ENCODE measurements around the gene NOP53.
"Not testable (repeated sequence)": the region's sequence is repeated elsewhere in the genome, so short reads cannot be mapped to it uniquely, and the experiment has no call there.

Gene NOP53

DNA sequence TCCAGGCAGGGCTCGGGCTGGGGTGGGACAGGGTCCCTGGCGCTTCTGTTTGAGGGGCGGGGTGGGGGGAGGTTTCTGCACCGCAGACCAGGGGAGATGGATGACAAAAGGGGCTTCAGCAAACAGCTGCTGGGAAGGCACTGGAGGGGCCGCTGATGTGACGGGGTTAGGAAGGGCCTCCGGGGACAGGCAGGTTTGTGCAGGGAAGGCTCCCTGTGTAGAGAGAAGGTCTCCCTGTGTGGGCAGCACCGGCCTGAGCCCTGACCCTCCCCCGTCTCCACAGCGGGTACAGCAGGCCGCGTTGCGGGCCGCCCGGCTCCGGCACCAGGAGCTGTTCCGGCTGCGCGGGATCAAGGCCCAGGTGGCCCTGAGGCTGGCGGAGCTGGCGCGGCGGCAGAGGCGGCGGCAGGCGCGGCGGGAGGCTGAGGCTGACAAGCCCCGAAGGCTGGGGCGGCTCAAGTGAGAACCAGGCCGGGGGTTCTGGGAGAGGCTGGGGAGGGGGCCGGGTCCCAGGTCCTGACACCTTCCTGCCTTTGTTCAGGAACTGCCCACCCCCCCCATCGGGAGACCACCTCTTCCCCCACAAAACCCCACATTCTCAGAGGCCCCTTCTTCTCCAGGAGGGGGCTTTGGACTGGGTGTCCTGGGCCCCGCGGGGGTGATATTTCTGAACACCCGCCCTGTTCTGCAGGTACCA lies 9.9 kb downstream of the NOP53 start:
- DNase-seq: no peak

DNA sequence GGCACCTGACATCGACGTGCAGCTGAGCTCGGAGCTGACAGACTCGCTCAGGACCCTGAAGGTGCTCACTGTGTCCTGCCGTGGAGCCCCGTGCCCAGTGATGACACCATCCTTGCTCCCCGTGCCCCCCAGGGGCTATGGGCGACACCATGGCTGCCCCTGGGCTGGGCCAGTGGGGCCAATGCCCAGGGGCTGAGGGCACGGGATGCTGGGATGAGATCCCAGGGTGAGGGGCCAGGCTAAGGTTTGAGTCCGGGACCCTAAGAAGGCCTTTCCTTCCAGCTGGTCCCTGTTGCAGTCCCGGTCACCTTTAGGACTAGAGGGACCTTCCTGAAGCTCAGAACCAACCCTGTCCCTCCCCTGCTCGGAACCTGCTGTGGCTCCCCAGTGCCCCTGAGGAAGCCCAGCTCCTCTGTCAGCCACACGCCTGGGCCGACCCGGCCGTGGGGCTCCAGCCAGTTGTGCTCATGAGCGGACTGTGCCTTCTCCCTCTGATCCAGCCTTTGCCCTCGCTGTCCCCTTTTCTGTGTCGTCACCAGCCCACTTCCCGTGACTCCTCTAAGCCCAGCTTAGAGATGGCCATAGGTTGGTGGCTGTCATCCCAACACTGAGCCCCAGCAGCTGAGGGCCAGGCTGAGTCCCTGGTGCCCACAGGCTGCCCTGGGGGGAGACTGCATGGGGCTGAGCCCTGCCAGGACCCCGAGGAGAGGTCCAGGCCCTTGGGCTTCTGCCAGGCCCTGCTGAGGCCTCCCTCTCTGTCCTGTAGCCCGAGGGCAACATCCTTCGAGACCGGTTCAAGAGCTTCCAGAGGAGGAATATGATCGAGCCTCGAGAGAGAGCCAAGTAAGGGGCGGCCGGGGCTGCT lies 10.6 kb downstream of the NOP53 start:
- no peak for DNase-seq

DNA sequence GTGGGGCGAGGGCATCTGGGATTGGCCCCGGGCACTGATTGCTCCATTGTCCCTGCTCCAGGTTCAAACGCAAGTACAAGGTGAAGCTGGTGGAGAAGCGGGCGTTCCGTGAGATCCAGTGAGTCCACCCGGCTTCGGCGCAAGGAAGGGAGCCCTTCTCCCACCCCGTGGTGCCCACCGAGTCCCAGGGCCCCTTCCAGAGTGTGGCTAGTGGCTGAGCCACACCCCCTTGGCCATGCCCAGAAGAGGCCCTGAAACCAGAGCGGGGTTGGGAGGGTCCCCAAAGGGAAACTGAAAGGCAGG lies 11.2 kb downstream of the NOP53 start:
- DNase-seq: no peak

DNA sequence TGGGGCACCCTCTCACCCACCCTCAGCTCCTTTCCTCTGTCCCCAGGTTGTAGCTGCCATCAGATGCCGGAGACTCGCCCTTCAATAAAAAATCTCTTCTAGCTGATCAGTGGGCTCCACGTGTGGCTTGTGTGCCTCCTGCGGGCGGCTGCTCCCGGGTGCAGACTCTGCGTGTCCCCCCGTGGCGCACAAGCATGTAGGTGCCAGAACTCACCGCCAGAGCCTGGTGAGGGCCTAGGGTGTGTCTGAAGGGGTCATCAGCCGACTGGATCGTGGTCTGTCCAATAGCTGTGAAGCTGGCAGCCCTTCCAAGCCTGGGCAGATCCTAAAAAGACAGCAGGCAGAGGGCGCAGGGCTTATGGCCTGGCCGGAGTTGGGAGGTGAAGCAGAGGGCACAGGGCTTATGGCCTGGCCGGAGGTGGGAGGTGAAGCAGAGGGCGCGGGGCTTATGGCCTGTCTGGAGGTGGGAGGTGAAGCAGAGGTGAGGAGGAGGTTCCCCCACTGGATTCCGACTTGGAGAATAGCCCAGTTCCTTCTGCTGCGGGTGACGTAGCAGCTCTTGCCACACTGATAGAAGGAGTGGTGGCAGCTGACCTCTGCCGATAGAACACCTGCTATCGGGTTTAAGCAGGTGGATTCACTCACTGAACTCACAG lies 11.7 kb downstream of the NOP53 start:
- DNase-seq: no peak

DNA sequence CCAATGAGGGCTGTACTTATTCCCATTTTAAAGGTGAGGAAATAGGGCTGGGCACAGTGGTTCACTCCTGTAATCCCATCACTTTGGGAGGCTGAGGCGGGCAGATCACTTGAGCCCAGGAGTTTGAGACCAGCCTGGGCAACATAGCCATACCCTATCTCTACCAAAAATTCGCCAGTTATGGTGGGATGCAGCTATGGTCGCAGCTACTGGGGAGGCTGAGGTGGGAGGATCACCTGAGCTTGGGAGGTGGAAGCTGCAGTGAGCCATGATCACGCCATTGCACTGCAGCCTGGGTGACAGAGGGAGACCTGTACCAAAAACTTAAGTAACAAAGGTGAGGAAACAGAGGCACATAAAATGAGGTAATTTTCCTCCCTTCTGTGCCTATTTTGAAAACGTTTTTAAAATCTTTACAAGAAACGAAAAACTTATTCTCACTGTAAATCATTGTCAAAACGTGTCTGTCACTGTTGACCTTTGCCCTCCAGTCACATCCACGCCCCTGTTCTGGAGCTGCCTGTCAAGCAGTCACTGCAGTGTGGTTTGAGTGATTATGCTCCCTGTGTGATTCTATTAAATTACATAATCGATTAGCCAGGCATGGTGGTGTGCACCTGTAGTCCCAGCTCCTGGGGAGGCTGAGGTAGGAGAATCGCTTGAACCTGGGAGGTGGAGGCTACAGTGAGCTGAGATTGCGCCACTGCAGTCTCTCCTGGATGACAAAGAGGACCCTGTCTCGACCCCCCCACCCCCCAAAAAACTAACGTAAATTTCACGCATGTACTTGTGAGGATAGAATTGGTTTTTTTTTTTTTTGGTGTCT lies 12.5 kb downstream of the NOP53 start:
- no peak for DNase-seq

DNA sequence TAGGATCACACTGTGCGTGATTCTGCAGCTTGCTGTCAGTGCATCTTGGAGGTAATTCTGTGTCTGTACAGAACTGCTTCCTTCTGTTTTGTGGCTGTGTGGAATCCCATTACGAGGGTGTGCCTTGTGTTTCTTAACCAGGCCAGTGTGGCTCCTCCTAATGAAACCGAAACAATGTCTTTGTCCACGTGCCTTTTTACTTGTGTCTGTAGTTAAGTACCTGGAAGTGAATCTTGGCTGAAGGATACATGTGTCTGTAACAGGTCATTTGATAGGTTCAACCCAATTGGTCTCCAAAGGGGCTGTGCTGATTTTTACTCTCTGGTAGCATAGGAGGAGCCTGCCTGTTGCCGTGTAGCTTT lies 13.1 kb downstream of the NOP53 start:
- DNase-seq: no peak

DNA sequence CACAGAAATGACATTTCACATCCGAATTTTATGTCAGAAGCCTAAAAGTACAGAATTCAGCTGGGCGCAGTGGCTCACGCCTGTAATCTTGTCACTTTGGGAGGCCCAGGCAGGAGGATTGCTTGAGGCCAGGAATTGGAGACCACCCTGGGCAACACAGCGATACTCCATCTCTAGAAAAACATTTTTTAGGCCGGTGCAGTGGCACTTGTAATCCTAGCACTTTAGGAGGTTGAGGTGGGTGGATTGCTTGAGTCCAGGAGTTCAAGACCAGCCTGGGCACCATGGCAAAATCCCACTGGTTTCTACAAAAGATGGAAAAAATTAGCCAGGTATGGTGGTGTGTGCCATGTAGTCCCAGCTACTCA lies 15.3 kb downstream of the NOP53 start:
- no peak for DNase-seq

DNA sequence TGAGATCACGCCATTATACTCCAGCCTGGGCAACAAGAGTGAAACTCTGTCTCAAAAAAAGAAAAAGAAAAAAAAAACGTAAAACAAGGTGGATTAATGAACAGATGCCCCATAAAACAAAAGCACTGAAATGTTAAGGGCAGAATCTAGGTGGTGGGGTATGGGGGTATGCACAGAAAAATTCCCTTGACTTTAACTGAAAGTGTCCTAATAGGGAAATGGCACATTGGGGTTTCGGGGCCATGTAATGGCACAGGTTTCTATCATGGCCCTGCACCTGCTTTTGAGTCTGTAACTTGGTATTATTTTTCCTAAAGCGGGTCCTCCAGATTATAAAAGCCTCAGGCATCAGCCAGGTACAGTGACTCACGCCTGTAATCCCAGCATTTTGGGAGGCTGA lies 16.2 kb downstream of the NOP53 start:
- no peak for DNase-seq

DNA sequence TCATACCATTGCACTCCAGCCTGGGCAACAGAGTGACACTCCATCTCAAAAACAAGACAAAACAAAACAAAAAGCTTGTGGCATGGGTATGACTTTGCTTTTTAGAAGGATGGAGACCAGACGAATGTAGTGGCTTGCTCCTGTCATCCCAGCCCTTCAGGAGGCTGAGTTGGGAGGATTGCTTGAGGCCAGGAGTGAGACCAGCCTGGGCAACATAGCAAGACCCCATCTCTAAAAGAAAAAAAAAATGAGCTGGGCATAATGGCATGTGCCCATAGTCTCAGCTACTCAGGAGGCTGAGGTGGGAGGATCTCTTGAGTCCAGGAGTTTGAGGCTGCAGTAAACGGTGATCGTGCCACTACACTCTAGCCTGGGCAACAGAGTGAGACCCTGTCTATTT lies 16.8 kb downstream of the NOP53 start:
- no peak for DNase-seq

GRCh38 chr19:47762615-47763308 lies 17.4 kb downstream of the NOP53 start:
- DNase-seq: no peak

GRCh38 chr19:47764705-47765104 lies 19.4 kb downstream of the NOP53 start:
- DNase-seq: not testable (repeated sequence)

DNA sequence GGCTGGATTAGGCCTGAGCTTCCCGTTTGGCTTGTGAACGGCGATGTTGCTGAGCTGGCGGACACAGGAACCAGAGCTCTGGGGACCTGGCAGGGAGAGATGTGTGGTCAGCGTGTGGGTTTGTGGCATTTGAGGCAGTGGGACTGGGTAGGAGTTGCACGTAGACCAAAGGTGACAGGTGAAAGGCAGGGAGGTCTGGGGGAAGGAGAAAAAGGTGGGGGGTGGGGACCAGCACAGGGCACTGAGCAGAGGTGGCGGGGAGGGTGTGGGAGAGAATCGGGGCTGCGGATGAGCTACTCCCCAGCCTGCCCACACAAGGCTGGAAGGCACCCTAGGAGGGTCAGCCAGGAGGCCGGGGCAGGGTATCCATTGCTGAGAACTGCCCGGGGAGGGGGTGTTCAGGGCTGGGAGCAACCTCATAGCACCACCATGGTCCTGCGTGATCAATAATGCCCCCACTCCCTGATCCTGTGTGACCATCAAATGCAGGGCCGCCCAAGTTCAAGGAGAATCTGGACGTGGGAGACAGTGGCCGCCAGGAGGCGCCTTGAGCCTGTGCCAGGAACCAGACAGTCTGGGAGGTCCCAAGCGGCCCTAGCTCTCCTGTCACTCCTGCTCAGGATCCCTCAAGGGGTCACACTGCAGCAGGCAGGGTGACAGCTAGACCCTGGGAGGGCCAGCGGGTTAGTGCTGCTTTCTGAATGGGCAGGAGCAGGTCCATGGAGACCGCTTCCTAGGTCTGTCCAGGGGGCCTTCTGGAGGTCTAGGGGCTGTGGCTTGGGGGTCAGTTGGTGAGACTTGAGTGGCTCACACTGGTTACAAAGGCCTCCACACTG lies 20.4 kb downstream of the NOP53 start:
- no peak for DNase-seq

DNA sequence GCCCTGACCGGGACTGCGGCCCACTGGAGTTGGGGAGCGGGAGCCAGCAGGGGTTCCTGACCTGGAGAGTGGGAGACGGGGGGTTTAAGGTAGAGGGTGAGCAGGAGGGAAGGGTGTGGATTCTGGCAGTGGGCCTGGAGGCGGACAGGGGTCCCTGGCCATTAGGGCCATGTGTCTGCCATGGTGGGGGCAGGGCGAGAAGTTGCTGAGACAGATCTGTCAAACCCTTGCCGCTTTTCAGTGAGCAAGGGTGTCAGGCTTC lies 20.9 kb downstream of the NOP53 start:
- DNase-seq: no peak

- no peak for DNase-seq
These were observed 21.3 kb downstream of the NOP53 start for GRCh38 chr19:47766670-47767069.

DNA sequence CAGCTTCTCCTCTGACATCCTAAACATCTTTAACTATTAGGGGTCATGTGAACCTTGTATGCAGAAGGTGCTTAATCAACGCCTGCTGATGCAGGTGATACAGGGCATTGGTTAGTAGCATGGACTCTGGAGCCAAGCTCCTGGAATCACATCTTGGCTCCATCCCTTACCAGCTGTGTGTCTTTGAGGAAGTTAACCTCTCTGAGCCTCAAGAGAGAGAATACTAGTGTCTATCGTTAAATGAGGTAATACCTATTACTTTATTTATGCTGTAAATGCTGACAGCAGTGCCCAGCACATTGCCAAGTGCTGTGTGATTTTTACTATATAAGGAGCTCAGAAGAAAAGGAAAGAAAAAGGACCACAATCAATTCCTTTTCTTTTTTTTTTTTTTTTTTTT lies 22.0 kb downstream of the NOP53 start:
- DNase-seq: no peak

DNA sequence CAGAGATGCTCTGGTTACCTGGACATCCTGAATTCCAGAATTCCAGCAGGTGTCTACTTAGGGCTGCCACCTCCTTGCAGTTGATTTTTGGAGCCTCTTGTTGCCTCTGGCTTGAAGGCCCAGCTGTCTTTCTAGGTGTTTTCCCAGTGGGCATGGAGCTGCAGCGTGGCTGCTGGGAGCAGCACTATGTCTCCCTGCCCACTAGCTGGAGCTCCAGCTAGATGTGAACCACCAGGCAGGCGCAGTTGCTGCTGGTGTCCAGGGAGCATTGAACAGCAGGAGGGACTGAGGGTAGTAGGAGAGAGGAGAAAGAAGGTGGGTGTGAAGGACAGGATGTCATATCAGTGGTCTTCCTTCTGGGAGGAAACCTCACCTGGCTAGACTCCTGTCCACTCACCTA lies 23.3 kb downstream of the NOP53 start:
- no peak for DNase-seq

DNA sequence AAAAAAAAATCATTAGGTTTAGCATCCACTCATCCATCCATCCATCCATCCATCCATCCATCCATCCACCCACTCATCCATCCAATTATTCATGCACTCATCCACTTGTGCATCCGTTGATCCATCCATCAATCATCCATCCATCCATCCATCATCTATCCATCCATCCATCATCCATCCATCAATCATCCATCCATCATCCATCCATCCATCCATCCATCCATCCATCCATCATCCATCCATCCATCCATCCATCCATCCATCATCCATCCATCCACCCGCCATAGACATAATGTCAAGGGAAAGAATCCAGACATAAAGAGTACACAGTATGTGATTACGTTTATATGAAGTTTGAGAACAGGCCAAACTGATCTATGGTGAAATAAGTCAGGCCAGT lies 24.2 kb downstream of the NOP53 start:
- no peak for DNase-seq

DNA sequence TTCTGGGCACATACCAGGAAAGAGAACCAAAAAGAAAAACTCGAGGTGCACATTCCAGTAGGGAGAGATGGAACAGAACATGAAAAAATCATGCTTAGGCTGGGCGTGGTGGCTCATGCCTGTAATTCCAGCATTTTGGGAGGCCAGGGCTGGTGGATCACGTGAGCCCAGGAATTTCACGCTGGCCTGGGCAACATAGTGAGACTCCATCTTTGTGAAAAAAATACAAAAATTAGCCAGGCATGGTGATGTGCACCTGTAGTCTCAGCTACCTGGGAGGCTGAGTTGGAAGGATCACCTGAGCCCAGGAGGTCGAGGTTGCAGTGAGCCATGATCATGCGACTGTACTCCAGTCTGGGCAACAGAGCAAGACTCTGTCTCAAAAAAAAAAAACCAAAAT lies 25.9 kb downstream of the NOP53 start:
- not testable (repeated sequence) for DNase-seq

- DNase-seq: no peak
These were observed 31.2 kb downstream of the NOP53 start for GRCh38 chr19:47776568-47776967.

- not testable (repeated sequence) for DNase-seq
These were observed 32.1 kb downstream of the NOP53 start for GRCh38 chr19:47777245-47778048.
